A549 treated with Hydrocortisone at 1 μM for 4 hours (cell line): ENCODE results near the gene ELF2. TPM values are rescaled to one million over a fixed set of nuclear protein-coding genes. Genes with fewer than 3 reads are reported as not detected.

Experiments
- total RNA-seq: library from RNA; stranded (reverse); fragments of 200-300 nt; extraction: Qiagen RNA extraction; gene quantifications from 5 replicates; pipeline ENCODE4 v1.2.3, GENCODE V29; 2022

The ELF2 gene
- total RNA-seq: 11.5 to 14.8 TPM (median 11.6 TPM) in 5 replicates

GRCh38 chr4:139177049-139177868 lies at the start of gene ELF2:
ELF2 (minus strand) TSS chr4:139177218; CDS start chr4:139137701, 39,517 bp downstream.

GRCh38 chr4:139015269-139015947 lies 161.6 kb downstream of the ELF2 start, which contains the start of gene NOCT:
NOCT (plus strand) TSS chr4:139015781; CDS start chr4:139015982, 201 bp downstream.

Other genes with a start within 250 kb of the ELF2 start
- 7.7 to 9.3 TPM (median 9.0 TPM) in 5 replicates for gene NOCT, start 161.4 kb downstream of the ELF2 start, total RNA-seq
- gene MGARP, start 103.0 kb upstream of the ELF2 start, total RNA-seq: 0.48 to 0.95 TPM (median 0.83 TPM) in 5 replicates
- 18.9 to 38.5 TPM (median 26.9 TPM) in 5 replicates for gene NAA15, start 124.3 kb upstream of the ELF2 start, total RNA-seq
- 68.1 to 84.9 TPM (median 76.1 TPM) in 5 replicates for gene NDUFC1, start 125.3 kb upstream of the ELF2 start, total RNA-seq